ENCODE data around the gene ANKRD23.
A peak's percentile ranks its signal among the peaks of the same experiment; 100 is the strongest.
"Not testable (repeated sequence)": the region's sequence is repeated elsewhere in the genome, so short reads cannot be mapped to it uniquely, and the experiment has no call there.

ANKRD23 gene

DNA sequence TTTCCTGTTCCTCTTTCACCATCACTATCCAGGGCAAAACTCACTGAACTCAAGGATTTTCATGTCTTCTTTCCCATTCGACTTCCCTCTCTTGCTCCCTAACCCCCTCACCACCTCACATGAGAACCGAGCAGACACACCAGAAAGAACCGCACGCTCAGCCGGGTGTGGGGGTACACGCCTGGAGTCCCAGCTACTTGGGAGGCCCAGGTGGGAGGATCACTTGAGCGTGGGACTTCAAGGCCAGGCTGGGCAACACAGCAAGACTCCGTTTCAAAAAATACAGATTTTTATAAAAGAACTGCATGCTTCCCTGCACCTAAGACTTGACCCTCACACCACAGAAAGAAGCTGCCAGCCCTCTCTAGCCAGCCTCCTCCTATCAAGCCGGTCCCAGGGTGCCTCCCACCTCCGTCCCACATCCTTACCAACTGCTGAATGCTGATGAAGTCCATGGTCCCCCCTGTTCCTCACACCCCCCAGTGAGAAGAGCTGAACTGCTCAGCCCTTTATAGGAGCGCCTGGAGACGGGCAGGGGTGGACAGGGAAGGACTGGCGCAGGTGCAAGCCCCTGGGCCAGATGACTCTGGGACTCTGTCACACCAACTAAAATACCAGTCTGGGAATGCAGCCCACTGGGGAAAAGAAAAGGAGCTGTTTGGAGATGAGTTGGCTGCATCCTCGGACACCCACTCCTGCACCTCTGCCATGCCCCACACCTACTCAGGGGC lies at the start of gene ANKRD23:
TSS of gene ANKRD23 (minus strand) at position 484 of the 731 bp plus-strand sequence. CDS start at position 455, 29 bp downstream.
- no peak for DNase-seq (ENCODE audit: low spot score)

DNA sequence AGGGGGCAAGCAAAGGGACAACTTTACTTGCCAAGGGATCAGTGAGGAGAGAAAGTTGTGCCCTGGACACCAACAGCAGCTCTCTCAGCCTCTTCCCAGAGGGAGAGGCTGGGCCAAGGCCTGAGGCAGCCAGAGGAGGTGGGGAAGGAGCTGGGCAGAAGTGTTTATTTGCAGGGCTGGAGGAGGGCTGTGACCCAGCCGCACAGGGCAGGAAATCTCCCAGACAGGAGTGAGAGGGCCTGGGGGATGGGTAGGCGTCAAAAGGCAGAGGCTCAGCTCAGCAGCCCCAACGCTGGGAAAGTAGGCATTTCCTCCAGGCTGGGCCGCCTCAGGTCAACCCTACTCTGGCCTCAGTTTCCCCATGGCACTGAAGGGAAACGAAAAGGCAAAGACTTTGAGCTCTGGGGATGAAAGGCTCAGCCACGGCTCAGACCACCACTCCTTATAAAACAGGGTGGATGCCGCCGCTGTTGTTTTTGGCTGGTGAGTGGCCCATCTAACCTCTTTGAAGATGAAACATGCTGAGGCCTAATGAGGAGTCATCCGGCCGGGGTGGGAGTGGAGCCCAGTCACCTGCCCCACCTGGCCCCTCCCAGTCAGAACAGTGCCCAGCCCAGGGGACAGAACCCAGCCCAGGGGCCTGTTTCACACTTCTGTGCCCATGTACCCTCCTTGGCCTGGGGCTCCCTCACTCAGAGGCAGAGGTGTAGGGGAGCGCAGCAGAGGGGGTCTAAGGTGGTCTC lies 47.9 kb upstream of the ANKRD23 start:
- DNase-seq (ENCODE audit: low spot score), result peak; percentile 74

DNA sequence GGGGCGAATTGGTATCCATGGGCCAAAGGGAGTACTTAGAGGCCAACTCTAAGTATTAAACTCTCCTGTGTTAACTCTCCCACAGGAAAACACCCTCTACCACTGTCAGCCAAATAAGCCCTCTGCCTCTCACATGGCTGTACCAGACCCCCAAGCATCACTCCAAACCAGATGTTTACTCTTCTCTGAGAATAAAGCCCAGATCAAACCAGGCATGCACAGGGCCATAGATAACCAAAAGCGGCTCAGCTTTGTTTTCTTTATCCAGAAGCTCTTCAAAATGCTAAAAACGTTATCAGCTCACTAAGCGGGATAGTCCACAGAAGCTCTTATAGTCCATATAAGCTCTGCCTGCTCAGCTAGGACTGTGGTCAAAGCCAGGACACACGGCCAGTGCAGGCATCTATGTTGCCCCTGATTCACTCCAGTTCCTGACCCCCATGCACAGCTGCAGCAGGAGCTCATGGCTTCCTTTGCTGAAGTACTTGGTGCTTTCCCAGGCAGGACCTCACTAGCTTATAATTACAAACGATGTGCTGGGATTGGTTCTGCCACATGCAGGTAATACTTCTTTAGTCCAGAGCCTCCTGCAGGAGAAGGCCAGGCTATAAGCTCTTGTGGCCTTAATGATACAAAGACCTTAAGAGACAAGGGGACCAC lies 47.0 kb upstream of the ANKRD23 start:
- DNase-seq (ENCODE audit: low spot score), result no peak

DNA sequence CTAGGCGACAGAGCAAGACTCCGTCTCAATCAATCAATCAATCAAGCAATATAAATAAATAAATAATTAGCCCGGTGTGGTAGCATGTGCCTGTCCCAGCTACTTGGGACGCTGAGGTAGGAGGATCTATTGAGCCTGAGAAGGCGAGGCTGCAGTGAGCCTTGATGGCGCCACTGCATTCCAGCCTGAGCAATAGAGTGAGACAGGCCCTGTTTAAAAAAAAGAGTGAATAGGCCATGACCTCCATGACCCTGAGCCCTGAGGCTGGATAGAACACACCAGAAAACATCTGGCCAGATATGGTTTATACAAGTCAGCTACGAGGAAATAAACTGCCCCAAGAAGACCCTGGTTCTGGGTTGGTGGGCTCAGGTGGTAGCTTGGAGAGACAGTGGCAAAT lies 46.4 kb upstream of the ANKRD23 start:
- no peak for DNase-seq (ENCODE audit: low spot score)

DNA sequence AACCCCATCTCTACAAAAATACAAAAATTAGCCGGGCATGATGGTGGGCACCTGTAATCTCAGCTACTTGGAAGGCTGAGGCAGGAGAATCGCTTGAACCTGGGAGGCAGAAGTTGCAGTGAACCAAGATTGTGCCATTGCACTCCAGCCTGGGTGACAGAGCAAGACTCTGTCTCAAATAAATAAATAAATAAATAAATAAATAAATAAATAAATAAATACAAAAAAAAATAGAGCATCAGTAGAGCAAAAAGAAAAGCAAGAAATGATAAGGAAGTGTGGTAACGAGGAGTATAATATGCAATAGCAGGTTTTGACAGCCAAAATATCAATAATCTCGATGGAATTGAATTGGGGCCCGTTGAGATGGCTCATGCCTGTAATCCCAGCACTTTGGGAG lies 45.7 kb upstream of the ANKRD23 start:
- DNase-seq (ENCODE audit: low spot score), result not testable (repeated sequence)

DNA sequence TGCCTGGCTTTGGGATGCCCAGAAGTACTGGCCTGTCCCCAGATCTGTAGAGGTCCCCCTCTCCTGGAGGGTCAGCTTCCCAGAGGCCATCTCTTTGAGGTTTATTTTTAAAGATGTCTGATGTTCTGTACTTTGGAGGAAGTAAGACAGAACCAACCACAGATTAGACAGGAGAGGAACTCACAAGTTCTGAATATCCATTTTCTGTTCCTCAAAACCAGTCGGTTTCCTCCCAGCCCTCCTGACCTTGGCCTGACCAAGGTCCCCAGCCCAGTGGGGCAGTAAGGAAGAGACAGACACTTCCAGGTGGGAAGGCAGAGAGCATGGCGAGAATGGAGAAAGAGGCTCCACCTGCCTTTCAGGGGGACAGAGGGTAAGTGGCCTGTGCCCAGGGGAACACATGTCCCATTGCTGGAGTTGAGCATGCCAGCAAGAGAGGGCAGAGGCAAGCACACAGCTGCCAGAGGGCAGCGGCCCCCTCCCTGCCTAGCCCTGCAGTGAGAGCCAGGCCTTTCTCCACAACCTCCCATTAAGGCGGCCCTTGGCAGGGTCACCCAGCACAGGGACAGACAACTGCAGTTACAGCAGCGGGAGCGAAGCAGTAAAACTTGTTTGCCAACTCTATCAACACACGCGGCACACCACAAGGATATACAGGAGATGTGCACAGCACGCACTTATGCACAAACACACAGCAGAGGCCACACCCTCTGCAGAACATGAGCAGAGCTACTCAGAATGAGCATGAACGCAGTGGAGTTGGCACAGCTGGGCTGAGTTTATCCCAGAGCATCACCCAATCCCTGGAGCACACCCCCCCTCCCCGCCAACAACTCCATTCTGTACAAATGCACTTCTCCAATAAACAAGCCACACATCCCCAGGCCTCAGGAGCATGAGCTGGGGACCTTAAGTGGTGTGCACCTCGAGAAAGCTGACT lies 44.5 kb upstream of the ANKRD23 start:
- no peak for DNase-seq (ENCODE audit: low spot score)

DNA sequence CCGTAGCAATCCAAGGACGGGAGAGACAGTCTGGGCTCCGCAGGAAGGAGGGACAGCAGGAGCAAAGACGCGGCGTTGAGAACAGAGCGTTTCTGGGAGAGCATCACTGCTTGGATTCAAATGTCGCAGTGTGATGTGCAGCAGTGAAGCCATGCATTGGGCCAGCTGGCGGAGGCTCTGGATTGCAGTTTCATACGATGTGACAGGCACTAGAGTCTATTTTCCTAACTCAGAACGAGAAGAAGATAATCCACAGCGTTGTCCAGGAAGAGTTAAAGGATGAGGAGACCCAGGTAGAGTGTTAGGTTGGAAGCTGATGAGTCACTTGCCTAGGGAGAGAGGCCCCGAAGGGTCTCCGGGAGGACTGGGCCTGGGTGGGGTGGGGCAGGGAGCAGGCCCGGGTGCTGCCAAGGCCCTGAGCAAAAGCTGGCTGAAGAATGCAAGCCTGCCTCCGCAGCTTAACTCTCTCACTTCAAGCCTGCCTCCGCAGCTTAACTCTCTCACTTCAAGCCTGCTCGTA lies 43.7 kb upstream of the ANKRD23 start:
- no peak for DNase-seq (ENCODE audit: low spot score)

DNA sequence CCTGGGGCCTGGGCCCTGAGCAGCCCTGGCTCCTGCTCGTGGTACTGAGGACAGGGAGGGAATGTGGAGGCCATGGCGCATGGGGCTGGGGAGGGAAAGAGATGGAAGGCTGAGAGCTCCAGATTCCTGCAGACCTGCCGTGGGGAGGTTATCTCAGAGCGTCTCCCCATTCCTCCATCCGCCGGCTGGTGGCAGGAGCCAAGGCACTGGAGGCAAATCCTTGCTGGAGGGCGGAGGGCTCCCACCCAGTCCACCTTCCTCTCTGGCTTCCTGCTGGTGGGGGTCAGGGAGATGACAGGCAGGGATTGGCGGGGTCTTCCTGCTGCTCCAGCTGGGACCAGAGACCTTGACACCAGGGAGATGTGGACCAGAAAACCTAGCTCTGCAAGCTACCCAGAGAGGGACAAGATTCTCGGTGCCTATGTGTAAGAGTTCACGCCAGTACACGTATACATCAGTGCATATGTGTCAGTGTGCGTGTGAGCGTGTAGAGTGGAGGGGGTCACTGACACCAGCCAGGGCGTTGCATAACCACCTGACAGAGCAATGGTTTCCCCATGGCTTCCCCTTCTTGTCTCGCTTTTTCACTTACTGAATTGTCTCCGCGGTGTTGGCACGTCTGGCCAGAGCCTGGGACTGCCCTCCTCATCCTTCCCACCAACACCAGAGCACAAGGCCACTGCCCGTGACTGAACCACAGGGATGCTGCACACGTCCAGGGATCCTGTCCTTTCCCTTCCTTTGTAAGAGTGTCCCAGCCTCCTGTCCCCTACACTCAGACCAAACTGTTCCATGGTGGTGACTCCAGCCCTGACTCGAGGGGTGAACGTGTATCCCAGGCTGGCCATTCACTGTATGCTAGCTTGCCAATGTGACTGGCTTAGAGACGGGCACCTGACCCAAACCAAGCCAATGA lies 41.9 kb upstream of the ANKRD23 start:
- no peak for DNase-seq (ENCODE audit: low spot score)

DNA sequence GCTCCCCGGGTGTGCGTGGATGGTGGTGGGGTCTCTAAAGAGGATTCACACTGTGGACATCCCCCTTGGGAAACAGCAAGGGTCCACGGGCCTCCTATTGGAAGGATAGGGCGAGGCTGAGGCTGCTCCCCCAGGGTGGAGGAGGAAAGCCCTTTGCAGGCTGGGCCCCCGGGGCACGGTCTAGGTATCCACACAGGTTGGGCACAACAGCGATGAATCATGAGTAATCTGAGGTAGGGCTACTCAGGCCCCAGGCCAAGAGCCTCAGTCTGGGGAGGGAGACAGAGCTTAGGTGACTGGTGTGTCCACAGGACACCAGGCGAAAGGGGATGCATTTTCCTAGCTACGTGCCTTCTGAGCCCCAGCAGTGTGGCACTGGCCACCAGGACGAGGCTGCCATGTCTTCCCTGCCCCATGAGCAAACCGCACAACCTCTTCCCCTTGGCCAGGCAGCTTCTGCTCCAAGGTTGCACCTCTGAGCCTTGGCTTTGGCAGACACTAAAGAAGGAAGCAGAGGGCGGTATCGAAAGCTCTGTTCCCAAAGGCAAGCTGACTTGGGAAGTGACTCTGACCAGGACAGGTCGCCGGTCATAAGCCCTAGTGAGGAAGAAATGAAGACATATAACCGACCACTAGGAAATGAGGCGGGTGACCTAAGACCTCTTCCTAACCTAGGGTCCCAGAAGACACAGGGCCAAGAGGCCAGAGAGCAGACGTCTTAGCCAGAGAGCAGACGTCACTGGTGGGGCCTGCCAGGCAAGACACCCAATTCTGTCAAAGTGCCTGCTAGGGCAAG lies 40.7 kb upstream of the ANKRD23 start:
- no peak for DNase-seq (ENCODE audit: low spot score)

DNA sequence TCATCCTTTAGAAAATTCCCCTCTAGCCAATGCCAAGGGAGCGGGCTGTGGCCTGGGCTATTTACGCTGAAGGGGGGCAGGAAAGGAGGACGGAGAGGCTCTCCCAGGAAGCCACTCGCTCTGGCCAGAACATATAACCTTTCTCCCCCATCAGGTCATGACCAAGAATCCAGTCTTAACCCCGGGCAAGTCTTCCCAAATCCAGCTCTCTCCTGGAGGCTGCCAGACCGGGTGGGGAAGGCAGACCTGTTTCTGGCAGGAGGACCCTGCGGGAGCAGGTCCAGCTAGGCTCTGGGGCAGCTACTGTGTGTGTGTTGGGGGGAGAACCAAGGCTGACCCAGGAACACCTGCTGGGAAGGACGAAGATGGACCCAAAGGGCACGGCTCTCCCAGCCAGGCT lies 39.5 kb upstream of the ANKRD23 start:
- no peak for DNase-seq (ENCODE audit: low spot score)

DNA sequence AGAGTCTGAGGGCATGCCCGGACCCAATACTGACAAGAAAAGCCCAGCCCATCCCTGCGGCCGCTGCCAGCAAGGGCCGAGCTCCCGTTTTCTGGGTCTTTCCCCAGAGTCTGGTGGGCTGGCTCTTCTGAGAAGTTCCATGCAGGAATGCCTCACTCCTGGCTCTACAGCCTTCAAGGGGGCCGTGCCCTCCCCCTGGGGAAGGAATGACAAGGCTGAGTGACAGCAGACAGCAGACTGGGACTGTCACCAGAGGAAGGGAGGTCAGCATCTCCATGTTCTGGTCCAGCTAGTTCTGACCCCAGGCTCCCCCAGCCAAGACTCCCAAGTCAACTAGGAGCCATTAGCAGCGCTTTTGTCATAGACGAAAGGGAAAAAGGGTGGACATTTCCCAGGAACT lies 39.1 kb upstream of the ANKRD23 start:
- no peak for DNase-seq (ENCODE audit: low spot score)

DNA sequence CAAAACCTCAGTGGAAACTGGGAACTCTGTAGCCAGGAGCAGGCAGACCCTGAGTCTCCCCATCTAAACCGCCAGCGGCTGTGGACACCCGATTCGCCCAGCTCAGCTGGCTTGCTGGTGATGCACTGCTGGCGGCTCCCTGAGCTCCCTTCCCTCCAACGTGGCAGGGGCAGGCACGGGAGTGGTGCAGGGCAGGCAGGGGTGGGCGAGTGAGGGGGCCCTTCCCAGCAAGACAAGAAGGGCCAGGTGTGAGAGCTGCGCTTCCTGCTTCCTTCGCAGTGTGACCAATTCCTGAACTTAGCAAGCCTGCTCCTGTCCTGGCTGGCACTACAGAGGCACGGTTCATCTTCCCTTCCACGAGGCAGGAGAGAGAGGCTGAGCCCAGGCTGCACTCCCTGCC lies 38.4 kb upstream of the ANKRD23 start:
- DNase-seq (ENCODE audit: low spot score), result no peak

DNA sequence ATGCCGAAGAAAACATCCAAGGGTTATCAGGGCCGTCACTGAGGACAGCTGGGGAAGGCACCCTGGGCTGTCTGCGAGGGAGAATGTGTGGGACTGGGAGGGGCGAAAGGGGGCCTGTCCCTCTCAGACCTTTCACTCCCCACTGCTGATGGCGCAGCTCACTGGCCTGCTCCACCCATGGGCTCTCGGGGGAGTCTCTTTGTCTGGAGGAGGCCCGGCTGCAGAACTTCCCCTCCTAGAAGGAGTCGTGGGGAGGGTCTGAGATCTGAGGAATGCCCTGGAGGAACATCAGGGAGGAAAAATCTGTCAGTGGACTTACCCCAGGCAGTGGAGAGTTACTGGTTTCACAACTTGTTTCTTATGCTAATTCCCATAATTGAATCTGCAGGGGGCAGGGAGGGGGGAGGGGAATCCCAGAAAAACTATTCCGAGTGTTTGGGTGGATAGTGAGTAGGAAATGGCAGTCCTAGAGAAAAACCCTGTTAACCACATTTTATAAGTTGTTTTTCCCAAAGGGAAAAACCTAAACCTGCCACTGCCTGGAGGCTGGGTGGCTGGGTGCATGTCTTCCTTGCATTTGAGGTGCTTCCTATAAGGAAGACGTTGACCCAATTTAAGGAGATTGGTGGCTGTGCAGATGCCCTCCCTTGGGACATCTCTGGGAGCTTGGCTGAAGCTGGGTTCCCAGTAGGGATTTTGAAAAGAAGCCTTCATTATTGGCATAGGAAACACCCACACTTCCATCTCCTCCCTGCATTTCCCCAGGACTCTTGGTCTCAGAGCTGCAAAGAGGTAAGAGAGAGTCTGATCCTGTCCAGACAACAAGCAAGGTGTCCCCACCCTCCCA lies 37.8 kb upstream of the ANKRD23 start:
- no peak for DNase-seq (ENCODE audit: low spot score)

DNA sequence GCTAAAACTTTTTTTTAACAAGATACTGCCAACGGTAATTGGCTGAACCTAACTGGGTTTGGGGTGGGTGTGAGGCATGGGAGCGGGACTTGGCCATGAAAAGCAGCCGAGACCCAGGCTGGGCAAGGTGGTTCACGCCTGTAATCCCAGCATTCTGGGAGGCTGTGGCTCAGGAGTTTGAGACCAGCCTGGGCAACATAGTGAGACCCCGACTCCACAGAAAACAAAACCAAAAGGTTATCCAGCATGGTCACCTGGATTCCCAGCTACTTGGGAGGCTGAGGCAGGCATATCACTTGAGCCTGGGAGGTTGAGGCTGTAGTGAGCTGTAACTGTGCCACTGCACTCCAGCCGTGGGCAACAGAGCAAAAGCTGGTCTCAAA lies 37.1 kb upstream of the ANKRD23 start:
- no peak for DNase-seq (ENCODE audit: low spot score)

DNA sequence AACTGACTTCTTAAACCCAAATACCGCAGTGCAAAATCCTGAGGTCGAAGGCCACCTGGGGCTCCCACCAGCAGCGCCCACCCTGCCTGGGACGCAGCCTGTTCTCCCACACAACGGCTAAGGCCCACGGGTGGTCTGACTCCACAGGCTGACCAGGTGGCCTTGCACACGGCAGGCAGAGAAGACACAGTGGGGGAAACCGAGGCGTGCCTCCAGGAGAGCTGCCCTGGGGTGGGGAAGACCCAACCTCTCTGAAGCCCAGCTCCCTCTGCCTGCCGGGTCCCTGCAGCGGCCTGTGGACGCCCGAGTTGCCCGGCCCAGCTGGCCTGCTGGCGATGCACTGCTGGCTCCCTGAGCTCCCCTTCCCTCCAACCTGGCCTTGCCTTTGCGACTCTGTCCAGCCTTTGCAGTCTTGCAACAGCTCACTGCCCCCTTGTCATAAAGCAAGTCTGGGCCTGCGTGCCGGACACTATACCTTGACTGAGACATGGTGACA lies 35.8 kb upstream of the ANKRD23 start:
- no peak for DNase-seq (ENCODE audit: low spot score)

DNA sequence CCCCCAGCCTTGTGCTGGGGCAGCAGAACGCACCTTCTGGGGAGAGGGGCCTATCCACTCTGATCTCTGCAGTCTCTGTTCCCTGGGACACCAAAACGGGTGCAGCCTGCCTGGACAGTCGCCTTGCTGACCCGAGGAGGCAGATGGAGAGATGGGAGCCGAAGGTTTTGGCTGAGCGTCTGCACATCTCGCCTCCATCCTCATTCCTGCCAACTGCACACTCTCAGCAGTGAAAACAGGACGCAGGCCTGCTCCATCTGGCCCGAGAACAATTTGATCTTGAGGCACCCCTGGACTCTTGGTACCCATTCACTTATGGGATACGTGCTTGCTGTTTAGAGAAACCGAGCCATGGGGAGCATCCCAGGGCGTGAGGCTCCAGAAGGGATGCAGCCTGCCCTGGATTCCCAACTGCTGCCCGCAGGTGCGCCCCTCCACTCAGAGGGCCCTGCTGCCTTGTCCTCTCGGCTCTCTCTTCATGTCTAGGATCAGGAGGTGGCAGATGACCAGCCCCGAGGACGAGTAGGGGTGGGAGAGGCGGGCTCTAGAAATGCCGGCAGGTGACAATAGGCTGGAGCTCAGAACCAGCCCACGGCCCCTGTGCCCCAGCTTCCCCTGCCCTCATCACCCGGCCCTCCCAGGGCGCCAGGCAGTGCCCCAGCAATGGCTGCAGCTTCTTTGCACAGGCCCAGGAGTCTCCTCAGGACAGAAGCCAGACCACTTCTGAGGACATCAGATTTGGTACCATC lies 35.1 kb upstream of the ANKRD23 start:
- DNase-seq (ENCODE audit: low spot score), result no peak

DNA sequence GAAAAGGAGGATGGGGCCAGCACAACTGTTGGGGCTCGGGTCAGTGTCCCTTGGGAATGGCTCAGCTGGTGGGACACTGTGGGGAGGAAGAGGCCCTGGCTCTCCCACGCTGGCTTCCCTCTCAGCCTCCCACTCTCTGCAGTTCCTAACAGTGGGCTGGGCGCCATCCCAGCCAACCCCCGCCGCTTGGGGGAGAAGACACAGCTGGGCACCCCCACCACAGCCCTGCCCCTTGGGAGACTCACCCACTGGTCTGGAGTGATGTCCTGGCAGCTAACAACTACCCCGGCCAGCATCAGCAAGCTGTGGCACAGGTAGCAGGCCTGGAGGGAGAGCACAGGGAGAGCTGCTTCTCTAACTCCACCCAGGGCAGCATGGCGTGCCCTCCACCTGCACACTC lies 34.4 kb upstream of the ANKRD23 start:
- DNase-seq (ENCODE audit: low spot score), result no peak

DNA sequence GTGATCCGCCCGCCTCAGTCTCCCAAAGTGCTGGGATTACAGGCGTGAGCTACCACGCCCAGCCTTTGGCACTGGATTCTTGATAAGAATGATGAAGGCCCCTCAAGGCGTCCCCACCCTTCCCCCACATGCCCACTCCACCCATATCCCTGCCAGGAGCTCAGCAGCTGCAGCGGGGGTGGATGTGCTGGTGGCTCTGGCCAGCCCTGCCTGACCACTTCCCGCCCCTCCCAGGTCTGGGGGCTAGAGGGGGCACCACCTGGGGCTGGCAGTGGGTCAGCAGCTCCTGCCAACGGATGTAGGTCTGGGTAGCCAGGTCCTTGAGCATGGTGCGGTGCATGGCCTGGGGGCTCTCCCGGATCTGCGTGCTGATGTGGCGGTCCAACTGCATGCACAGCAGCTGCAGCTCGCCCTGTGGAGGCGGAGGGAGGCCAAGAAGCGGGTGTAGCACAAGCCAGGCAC lies 33.8 kb upstream of the ANKRD23 start:
- DNase-seq (ENCODE audit: low spot score), result no peak
